Esophagus squamous epithelium (tissue), 5 donors: ENCODE data around the gene VPS37D. TPM values are rescaled to one million over a fixed set of nuclear protein-coding genes. Genes with fewer than 3 reads are reported as not detected.
"Not testable (repeated sequence)": the region's sequence is repeated elsewhere in the genome, so short reads cannot be mapped to it uniquely, and the experiment has no call there.

Experiments
- DNase-seq: peaks from one replicate; lab custom pipeline; 2025; lab: John Stamatoyannopoulos, UW
- H3K27ac ChIP-seq, 4 donors: fragments of 200-600 bp; sonication (generic); one replicate each; pipeline ENCODE4 v1.5.1; 2016 to 2019; ENCODE audit warnings: mild to moderate bottlenecking in 1 of 4
- H3K27me3 ChIP-seq, 4 donors: fragments of 200-600 bp; sonication (generic); 1 replicate in 3 of 4; 2 replicates in 1 of 4; pipeline versions ENCODE4 v1.5.1 to v1.6.0; 2017 to 2021; ENCODE audit warnings: antibody characterized with exemption in 1 of 4
- H3K36me3 ChIP-seq, 3 donors: fragments of 200-600 bp; sonication (generic); one replicate each; pipeline ENCODE4 v1.5.1; 2016 to 2019
- H3K4me1 ChIP-seq, 3 donors: fragments of 200-600 bp; sonication (generic); one replicate each; pipeline ENCODE4 v1.5.1; 2017 to 2019
- H3K4me3 ChIP-seq, 4 donors: fragments of 200-600 bp; sonication (generic); 1 replicate in 3 of 4; 2 replicates in 1 of 4; pipeline ENCODE4 v1.5.1; 2016 to 2019; ENCODE audit warnings: mild to moderate bottlenecking in 2 of 4, moderate library complexity in 1 of 4
- H3K9me3 ChIP-seq, 3 donors: fragments of 200-600 bp; sonication (generic); one replicate each; pipeline ENCODE4 v1.5.1; 2016 to 2019
- POLR2A ChIP-seq, 4 donors: fragments of 450-650 bp; IDR thresholded peaks; one replicate each; pipeline ENCODE4 v1.6.1; 2017; ENCODE audit warnings: antibody characterized with exemption in 4 of 4, mild to moderate bottlenecking in 4 of 4, moderate library complexity in 3 of 4
- WGBS, 2 donors: methylation state at CpG; one replicate each; pipeline ENCODE4 v1.1.5; 2018; 5-methylcytosine and 5-hydroxymethylcytosine counted together
- intact Hi-C: fragments of 100-400 bp; cut with DNase I; formaldehyde crosslinking; loops from one replicate; pipeline ENCODE4 v1.15.0; 2022
- small RNA-seq, 4 donors: library from RNA; depleted of rRNA; stranded (forward); fragments of <200 nt; gene quantifications; one replicate each; pipeline ENCODE3, GENCODE V24; 2016
- total RNA-seq, 4 donors: library from RNA; depleted of rRNA; stranded (reverse); fragments of >200 nt; gene quantifications; one replicate each; pipeline ENCODE4 v1.1.0, GENCODE V29; 2016
- TF ChIP-seq, protein P1 (sequence below), 6 experiments: fragments of 450-650 bp in 4 of 6; fragments of 200-600 bp in 2 of 6; sonication (generic) in 2 of 6; IDR thresholded peaks; one replicate each; pipeline ENCODE4 v1.5.1; 2016 to 2019; ENCODE audit warnings: antibody characterized with exemption in 6 of 6, mild to moderate bottlenecking in 4 of 6, moderate library complexity in 4 of 6
- donor health status: DM: yes; HTN: yes; CAD: no.

Gene VPS37D
- total RNA-seq, 4 donors from 2014 or later = 0.97 to 1.3 TPM; not detected in 2

DNA sequence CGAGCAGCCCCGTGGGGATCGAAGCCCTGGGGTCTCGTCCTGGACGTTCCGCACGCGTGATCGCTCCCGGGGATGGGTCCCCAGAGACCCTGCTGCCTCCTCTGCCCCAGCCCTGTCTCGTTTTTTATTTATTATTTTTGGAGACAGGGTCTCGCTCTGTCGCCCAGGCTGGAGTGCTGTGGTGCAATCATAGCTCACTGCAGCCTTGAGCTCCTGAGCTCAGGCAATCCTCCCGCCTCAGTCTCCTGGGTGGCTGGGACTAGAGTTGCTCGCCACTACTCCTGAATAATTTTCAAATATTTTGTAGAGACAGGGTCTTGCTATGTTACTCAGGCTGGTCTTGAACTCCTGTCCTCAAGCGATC, 52.2 kb downstream of the VPS37D start:
- TF ChIP-seq, protein P1, sequence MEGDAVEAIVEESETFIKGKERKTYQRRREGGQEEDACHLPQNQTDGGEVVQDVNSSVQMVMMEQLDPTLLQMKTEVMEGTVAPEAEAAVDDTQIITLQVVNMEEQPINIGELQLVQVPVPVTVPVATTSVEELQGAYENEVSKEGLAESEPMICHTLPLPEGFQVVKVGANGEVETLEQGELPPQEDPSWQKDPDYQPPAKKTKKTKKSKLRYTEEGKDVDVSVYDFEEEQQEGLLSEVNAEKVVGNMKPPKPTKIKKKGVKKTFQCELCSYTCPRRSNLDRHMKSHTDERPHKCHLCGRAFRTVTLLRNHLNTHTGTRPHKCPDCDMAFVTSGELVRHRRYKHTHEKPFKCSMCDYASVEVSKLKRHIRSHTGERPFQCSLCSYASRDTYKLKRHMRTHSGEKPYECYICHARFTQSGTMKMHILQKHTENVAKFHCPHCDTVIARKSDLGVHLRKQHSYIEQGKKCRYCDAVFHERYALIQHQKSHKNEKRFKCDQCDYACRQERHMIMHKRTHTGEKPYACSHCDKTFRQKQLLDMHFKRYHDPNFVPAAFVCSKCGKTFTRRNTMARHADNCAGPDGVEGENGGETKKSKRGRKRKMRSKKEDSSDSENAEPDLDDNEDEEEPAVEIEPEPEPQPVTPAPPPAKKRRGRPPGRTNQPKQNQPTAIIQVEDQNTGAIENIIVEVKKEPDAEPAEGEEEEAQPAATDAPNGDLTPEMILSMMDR (IDR thresholded peaks at IDR 0.05) = no peak
- no peak for TF ChIP-seq POLR2A (IDR thresholded peaks at IDR 0.05)
- intact Hi-C loops = loop anchor here (10.0 kb wide), 1 partner anchor 45 kb away; no protein-coding TSS in a partner anchor
- Histone ChIP-seq H3K27ac (no peak overlapping the region), H3K4me1 (peaks cover 26 to 62% (median 45%) of the 10 kb centered on the region in 3 donors), H3K27me3 (peaks cover 0 to 10% (median 0%) of the 10 kb centered on the region in 4 donors), H3K36me3 (no peaks in the 10 kb centered on the region), H3K9me3 (no peaks in the 10 kb centered on the region), H3K4me3 (peak overlapping the region in 3 of 4 donors; percentile 62 to 92 (median 76))
- DNase-seq = no peak
- 17 to 46% methylated on average over 5 to 9 of the region's 16 CpGs for WGBS, 2 donors

DNA sequence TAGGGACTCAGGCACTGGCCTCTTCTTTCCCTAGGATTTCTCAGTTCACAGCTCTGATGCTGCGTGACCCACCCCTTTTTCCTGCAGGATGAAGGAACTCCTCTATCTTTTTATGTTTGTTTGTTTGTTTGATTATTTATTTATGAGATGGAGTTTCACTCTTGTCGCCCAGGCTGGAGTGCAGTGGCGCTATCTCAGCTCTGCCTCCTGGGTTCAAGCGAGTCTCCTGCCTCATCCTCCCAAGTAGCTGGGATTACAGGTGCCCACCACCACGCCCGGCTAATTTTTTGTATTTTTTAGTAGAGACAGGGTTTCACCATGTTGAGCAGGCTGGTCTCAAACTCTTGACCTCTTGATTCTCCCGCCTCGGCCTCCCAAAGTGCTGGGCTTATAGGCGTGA, 52.8 kb downstream of the VPS37D start:
- intact Hi-C loops = loop anchor here (10.0 kb wide), 1 partner anchor 46 kb away; no protein-coding TSS in a partner anchor
- DNase-seq, H3K9me3 ChIP-seq, H3K27me3 ChIP-seq, H3K27ac ChIP-seq, H3K36me3 ChIP-seq, H3K4me3 ChIP-seq: not testable (repeated sequence)
- H3K4me1 ChIP-seq = peaks cover 26 to 60% (median 43%) of the 10 kb centered on the region in 3 donors
- 89 to 92% methylated on average over 9 of the region's 9 CpGs for WGBS, 2 donors

DNA sequence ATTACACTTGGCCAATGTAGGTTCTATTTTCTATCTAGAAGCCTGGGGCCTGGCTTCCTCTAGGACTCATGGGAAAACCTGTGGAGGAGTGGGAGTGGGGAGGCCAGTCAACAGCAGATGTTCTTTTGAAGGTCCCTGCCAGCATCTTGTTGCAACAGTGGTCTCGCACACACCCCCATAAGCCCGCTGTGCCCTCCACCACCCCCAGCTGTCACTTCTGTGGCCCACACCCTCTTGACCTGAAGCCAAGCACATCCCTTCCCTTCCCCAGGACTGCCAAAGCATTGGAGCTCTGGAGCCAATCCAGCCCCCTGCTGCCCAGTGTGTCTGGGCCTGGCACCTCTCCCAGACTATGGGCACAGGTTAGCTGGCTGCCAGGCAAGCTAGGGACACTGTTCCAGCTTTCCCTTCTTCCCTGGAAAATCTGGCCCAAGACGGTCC, 53.8 kb downstream of the VPS37D start:
- H3K9me3 ChIP-seq = no peaks in the 10 kb centered on the region
- no peak for DNase-seq
- peaks cover 26 to 52% (median 33%) of the 10 kb centered on the region in 3 donors for H3K4me1 ChIP-seq
- TF ChIP-seq, protein P1 (IDR thresholded peaks at IDR 0.05) = no peak
- TF ChIP-seq POLR2A (IDR thresholded peaks at IDR 0.05) = no peak
- H3K36me3 ChIP-seq = no peaks in the 10 kb centered on the region
- H3K27ac ChIP-seq = no peak overlapping the region
- intact Hi-C loops = loop anchor here (10.0 kb wide), 1 partner anchor 47 kb away; no protein-coding TSS in a partner anchor
- 63 to 73% methylated on average over 2 of the region's 3 CpGs for WGBS, 2 donors
- no peak overlapping the region for H3K4me3 ChIP-seq
- H3K27me3 ChIP-seq = peaks cover 0 to 12% (median 0%) of the 10 kb centered on the region in 4 donors

Small RNA genes within 50 kb of the gene (small RNA-seq; reads per million reads assigned to genes)
- gene MIR4284 = 0 reads per million in 4 donors

Other genes starting within 250 kb of the VPS37D start
- 1 to 10 TPM in 1 of 4 donors, under 1 TPM in 2, not detected in 1; 0.09 to 1.3 (median 0.61) TPM for gene FZD9, start 234.1 kb upstream of the VPS37D start, total RNA-seq
- 10 to 100 TPM; 18.8 to 40.4 (median 27.4) TPM for gene BAZ1B, start 145.5 kb upstream of the VPS37D start, total RNA-seq
- 10 to 100 TPM; 39.8 to 55.3 (median 43.0) TPM for gene BCL7B, start 110.1 kb upstream of the VPS37D start, total RNA-seq
- 10 to 100 TPM; 18.1 to 34.8 (median 26.7) TPM for gene TBL2, start 89.3 kb upstream of the VPS37D start, total RNA-seq
- gene MLXIPL, start 43.3 kb upstream of the VPS37D start, total RNA-seq = 10 to 100 TPM in 1 of 4 donors, 1 to 10 TPM in 2, under 1 TPM in 1; 0.53 to 13.5 (median 2.9) TPM
- 1 to 10 TPM; 2.7 to 5.7 (median 4.8) TPM for gene DNAJC30, start 15.6 kb downstream of the VPS37D start, total RNA-seq
- gene BUD23, start 15.8 kb downstream of the VPS37D start, total RNA-seq = 10 to 100 TPM; 24.9 to 44.7 (median 42.6) TPM
- 1 to 10 TPM in 3 of 4 donors, under 1 TPM in 1; 0.94 to 4.0 (median 1.8) TPM for gene STX1A, start 51.8 kb downstream of the VPS37D start, total RNA-seq
- 10 to 100 TPM in 3 of 4 donors, 1 to 10 TPM in 1; 8.3 to 22.6 (median 19.3) TPM for gene ABHD11, start 71.0 kb downstream of the VPS37D start, total RNA-seq
- gene CLDN3, start 102.4 kb downstream of the VPS37D start, total RNA-seq = 1 to 10 TPM in 1 of 4 donors, not detected in 3; 1.3 TPM
- gene CLDN4, start 163.2 kb downstream of the VPS37D start, total RNA-seq = 100 to 1,000 TPM in 3 of 4 donors, 10 to 100 TPM in 1; 99.4 to 436 (median 200) TPM
- 1 to 10 TPM in 1 of 4 donors, under 1 TPM in 1, not detected in 2; 0.34 to 4.4 TPM for gene METTL27, start 174.7 kb downstream of the VPS37D start, total RNA-seq
- gene TMEM270, start 193.3 kb downstream of the VPS37D start, total RNA-seq = not detected